IMR-90 (cell line): Measurements from ENCODE around the gene IQSEC3. TPM values are rescaled to one million over a fixed set of nuclear protein-coding genes. Genes with fewer than 3 reads are reported as not detected.

Experiments
- ATAC-seq: fragments of 200-7000 bp; cut with Tn5 transposase; 2 replicates; pipeline ENCODE4 v1.9.1; 2020; ENCODE audit warnings: low read depth, mild to moderate bottlenecking, moderate library complexity
- BruUV-seq: library from RNA; stranded (reverse); fragments of 400-500 nt; replicated peaks from 2 replicates; lab custom pipeline; 2021; lab: Mats Ljungman, UMichigan
- CTCF ChIA-PET: fragments of 300-600 bp; formaldehyde crosslinking; extraction: SDS; loops from one replicate; lab custom pipeline; 2021; ENCODE audit warnings: antibody characterized with exemption; lab: Yijun Ruan, JAX
- POLR2A ChIA-PET: fragments of 300-600 bp; sonication (Branson Sonifier 250); formaldehyde crosslinking; loops from one replicate; lab custom pipeline; 2022; ENCODE audit warnings: antibody characterized with exemption; ENCODE audit not compliant: unreplicated experiment; lab: Charles Lee
- DNase-seq: peaks from one replicate; pipeline ENCODE4 v3.0.0; 2013
- H2AFZ ChIP-seq: replicated peaks from 2 replicates; pipeline ENCODE3; 2013; ENCODE audit warnings: low read length, mild to moderate bottlenecking; ENCODE audit not compliant: poor library complexity
- H2AK5ac ChIP-seq: 2 replicates; pipeline ENCODE4 v1.6.1; 2013; ENCODE audit warnings: low read depth, low read length, inconsistent platforms
- H2AK9ac ChIP-seq: replicated peaks from 2 replicates; pipeline ENCODE3; 2013; ENCODE audit warnings: mild to moderate bottlenecking, low read depth, low read length, moderate library complexity; ENCODE audit not compliant: poor library complexity
- H2BK120ac ChIP-seq: 2 replicates; pipeline ENCODE4 v1.6.1; 2013; ENCODE audit warnings: low read depth, low read length, inconsistent platforms
- H2BK15ac ChIP-seq: 3 replicates; pipeline ENCODE4 v1.6.1; 2013; ENCODE audit warnings: low read depth, low read length, inconsistent platforms
- H2BK20ac ChIP-seq: 2 replicates; pipeline ENCODE4 v1.6.1; 2013; ENCODE audit warnings: low read depth, mild to moderate bottlenecking, inconsistent platforms, low read length, moderate library complexity
- H2BK5ac ChIP-seq: 2 replicates; pipeline ENCODE4 v1.6.1; 2013; ENCODE audit warnings: mild to moderate bottlenecking, low read depth, low read length, inconsistent platforms; ENCODE audit not compliant: poor library complexity, severe bottlenecking
- H3K14ac ChIP-seq: replicated peaks from 2 replicates; pipeline ENCODE4 v1.6.1; 2013; ENCODE audit warnings: low read depth, low read length, inconsistent platforms
- H3K18ac ChIP-seq: 2 replicates; pipeline ENCODE4 v1.6.1; 2013; ENCODE audit warnings: low read depth, low read length, control low read depth
- H3K23ac ChIP-seq: 2 replicates; pipeline ENCODE4 v1.6.1; 2013; ENCODE audit warnings: low read depth, low read length, inconsistent platforms
- H3K27ac ChIP-seq: 2 replicates; pipeline ENCODE4 v1.5.1; 2013; ENCODE audit warnings: mild to moderate bottlenecking, control low read depth, low read length; ENCODE audit not compliant: insufficient read depth
- H3K27me3 ChIP-seq: 2 replicates; pipeline ENCODE4 v1.6.1; 2013; ENCODE audit warnings: low read length; ENCODE audit not compliant: control insufficient read depth, insufficient read depth
- H3K36me3 ChIP-seq: 2 replicates; pipeline ENCODE4 v1.6.1; 2013; ENCODE audit warnings: low read length, mixed read lengths; ENCODE audit not compliant: control insufficient read depth, insufficient read depth
- H3K4ac ChIP-seq: 2 replicates; pipeline ENCODE4 v1.6.1; 2013; ENCODE audit warnings: low read depth, low read length, inconsistent platforms
- H3K4me1 ChIP-seq: 2 replicates; pipeline ENCODE4 v1.6.1; 2013; ENCODE audit warnings: low read length, mixed read lengths; ENCODE audit not compliant: control insufficient read depth, insufficient read depth
- H3K4me2 ChIP-seq: 2 replicates; pipeline ENCODE4 v1.6.1; 2013; ENCODE audit warnings: low read depth, mild to moderate bottlenecking, control low read depth, low read length, moderate library complexity
- H3K4me3 ChIP-seq: 2 replicates; pipeline ENCODE4 v1.5.1; 2013; ENCODE audit warnings: low read depth, mild to moderate bottlenecking, control low read depth, low read length, moderate library complexity; ENCODE audit not compliant: insufficient read depth
- H3K56ac ChIP-seq: 2 replicates; pipeline ENCODE4 v1.6.1; 2013; ENCODE audit warnings: low read length, inconsistent platforms; ENCODE audit not compliant: insufficient read depth; ENCODE audit errors: extremely low read depth
- H3K79me1 ChIP-seq, 2 experiments: 2 replicates each; pipeline ENCODE4 v1.6.1; 2013; ENCODE audit warnings: low read length in 2 of 2, inconsistent platforms in 1 of 2, low read depth in 1 of 2
- H3K9ac ChIP-seq: 2 replicates; pipeline ENCODE4 v1.6.1; 2013; ENCODE audit warnings: low read depth, low read length, control low read depth
- H3K9me1 ChIP-seq: 2 replicates; pipeline ENCODE4 v1.6.1; 2013; ENCODE audit warnings: low read length, inconsistent platforms; ENCODE audit not compliant: insufficient read depth
- H3K9me3 ChIP-seq: 2 replicates; pipeline ENCODE4 v1.6.1; 2013; ENCODE audit warnings: low read length; ENCODE audit not compliant: control insufficient read depth, insufficient read depth
- H4K20me1 ChIP-seq: 2 replicates; pipeline ENCODE4 v1.6.1; 2013; ENCODE audit warnings: low read length, inconsistent platforms; ENCODE audit not compliant: insufficient read depth
- H4K5ac ChIP-seq: 2 replicates; pipeline ENCODE4 v1.6.1; 2013; ENCODE audit warnings: mild to moderate bottlenecking, low read depth, low read length, control low read depth
- H4K8ac ChIP-seq, 2 experiments: 2 replicates each; pipeline ENCODE4 v1.6.1; 2013; ENCODE audit warnings: low read depth in 2 of 2, low read length in 2 of 2, control low read depth in 1 of 2, inconsistent platforms in 1 of 2
- H4K91ac ChIP-seq: 2 replicates; pipeline ENCODE4 v1.6.1; 2013; ENCODE audit warnings: low read depth, low read length, inconsistent platforms; ENCODE audit not compliant: insufficient read depth
- CEBPB ChIP-seq: IDR thresholded peaks from 2 replicates; pipeline ENCODE4 v1.6.1; 2012; ENCODE audit warnings: low read depth, low read length, improper control_type of control experiment
- ELK1 ChIP-seq: fragments of 150-350 bp; IDR thresholded peaks from 2 replicates; pipeline ENCODE4 v1.6.1; 2016; ENCODE audit warnings: low read depth, mild to moderate bottlenecking, low read length, moderate library complexity, borderline replicate concordance
- FOS ChIP-seq: fragments of 150-350 bp; IDR thresholded peaks from 2 replicates; pipeline ENCODE4 v1.6.1; 2016; ENCODE audit warnings: low read depth, low read length
- MAFK ChIP-seq: IDR thresholded peaks from 2 replicates; pipeline ENCODE4 v1.6.1; 2012; ENCODE audit warnings: low read depth, low read length, improper control_type of control experiment
- POLR2A ChIP-seq: IDR thresholded peaks from 2 replicates; pipeline ENCODE4 v1.6.1; 2012; ENCODE audit warnings: mild to moderate bottlenecking, low read depth, low read length
- RFX5 ChIP-seq: IDR thresholded peaks from 2 replicates; pipeline ENCODE4 v1.8.0; 2012; ENCODE audit warnings: low read depth, mild to moderate bottlenecking, low read length, moderate library complexity
- USF2 ChIP-seq: fragments of 150-350 bp; IDR thresholded peaks from 2 replicates; pipeline ENCODE4 v1.6.1; 2017; ENCODE audit warnings: mild to moderate bottlenecking, antibody characterized with exemption, low read length, low read depth
- WGBS, 2 experiments: methylation state at CpG; one replicate each; pipeline versions ENCODE4 v1.1.5 to v1.1.7; 2013; ENCODE audit warnings: missing lambda C conversion rate in 2 of 2; ENCODE audit not compliant: insufficient read length in 1 of 2; ENCODE audit errors: extremely low coverage in 2 of 2; 5-methylcytosine and 5-hydroxymethylcytosine counted together
- dilution Hi-C: fragments of 300-500 bp; cut with HindIII; formaldehyde crosslinking; loops from one replicate; pipeline ENCODE4 v1.14.3; 2018; ENCODE audit warnings: low sequenced_read_pairs; ENCODE audit not compliant: unreplicated experiment
- in situ Hi-C: fragments of 300-500 bp; cut with MboI; formaldehyde crosslinking; loops from 3 replicates; pipeline ENCODE4 v1.14.3; 2019; ENCODE audit warnings: low sequenced_read_pairs, inconsistent platforms, mixed read lengths
- intact Hi-C: fragments of 100-400 bp; cut with micrococcal nuclease; formaldehyde crosslinking; loops from 2 replicates; pipeline ENCODE4 v1.10.0; 2022
- polyA plus RNA-seq, 3 experiments: library from polyadenylated mRNA; depleted of rRNA; stranded (reverse); fragments of >200 nt; gene quantifications; 2 replicates each; pipeline ENCODE4 v1.2.3, GENCODE V29; 2012; ENCODE audit warnings: low replicate concordance in 1 of 3
- total RNA-seq: library from RNA; depleted of rRNA; stranded (reverse); fragments of >200 nt; gene quantifications from 2 replicates; pipeline ENCODE4 v1.2.3, GENCODE V29; 2012

The IQSEC3 gene
- total and polyA plus RNA-seq, 2 of the 4 experiments (the other 2 are of a cell fraction): 0.10 TPM; not detected in 1

DNA sequence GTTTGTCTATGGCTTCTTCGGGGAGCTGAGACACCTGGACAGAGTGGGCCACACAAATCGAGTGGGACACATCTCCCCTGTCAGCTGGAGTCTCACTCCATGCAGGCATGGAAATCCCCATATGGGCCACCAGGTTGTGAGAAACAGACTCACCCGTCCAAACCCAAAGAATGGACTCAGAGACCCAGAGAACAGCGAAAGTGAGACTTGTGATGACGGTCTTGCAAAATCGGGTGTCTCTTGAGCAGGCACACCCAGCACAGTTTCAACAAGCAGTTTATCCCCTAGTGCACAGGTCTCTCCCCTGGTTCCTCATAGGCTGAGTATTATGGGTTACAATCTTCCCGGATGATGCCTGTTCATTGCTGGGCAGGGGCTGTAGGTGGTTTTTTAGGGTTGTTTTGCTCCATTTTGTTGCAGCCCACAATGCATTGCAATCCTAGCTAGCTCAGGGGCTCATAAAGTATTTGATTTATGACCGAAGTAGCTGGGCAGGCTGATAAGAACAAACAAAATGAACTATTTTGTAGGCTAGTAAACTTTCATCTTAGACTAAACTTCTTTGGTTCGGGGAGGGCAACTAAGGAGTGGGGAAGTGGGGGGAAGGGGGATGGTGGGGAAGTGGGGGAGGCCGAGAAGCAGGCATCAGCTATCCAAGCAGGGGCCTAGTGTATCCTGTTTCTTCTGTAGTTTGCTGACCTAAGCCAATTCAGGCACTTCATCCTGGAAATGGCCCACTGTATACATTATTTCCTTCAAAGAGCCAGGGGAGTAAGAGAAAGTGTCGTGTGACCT lies 45.3 kb downstream of the IQSEC3 start (continued):
- TF ChIP-seq RFX5: no peak

- peaks cover 72% of the 10 kb centered on the region for H3K27me3 ChIP-seq
These were observed 46.8 kb downstream of the IQSEC3 start for GRCh38 chr12:113347-113746.

More at GRCh38 chr12:113347-113746, 46.8 kb downstream of the IQSEC3 start:
- Histone ChIP-seq H4K20me1 (no peaks in the 10 kb centered on the region), H3K56ac (no peak overlapping the region), H3K4ac (no peak overlapping the region), H3K18ac (no peak overlapping the region), H3K4me1 (no peaks in the 10 kb centered on the region), H3K79me1 (no peaks in the 10 kb centered on the region), H3K27ac (no peak overlapping the region), H3K14ac (no peak overlapping the region), H3K9me3 (no peaks in the 10 kb centered on the region), H2AK5ac (no peak overlapping the region), H3K4me2 (no peak overlapping the region), H4K91ac (no peak overlapping the region), H2AFZ (no peak overlapping the region), H2BK5ac (no peak overlapping the region), H3K9ac (no peak overlapping the region), H3K36me3 (no peaks in the 10 kb centered on the region), H3K9me1 (no peaks in the 10 kb centered on the region), H3K4me3 (no peak overlapping the region), H4K8ac (no peak overlapping the region), H2BK120ac (no peak overlapping the region), H2BK15ac (no peak overlapping the region), H4K5ac (no peak overlapping the region), H2AK9ac (no peak overlapping the region), H3K23ac (no peak overlapping the region), H2BK20ac (no peak overlapping the region)
- TF ChIP-seq FOS (no peak), MAFK (no peak), RFX5 (no peak), USF2 (no peak), ELK1 (no peak), POLR2A (no peak), CEBPB (no peak)
- DNase-seq: peak; percentile 12
- 71% methylated on average over 1 of the region's 4 CpGs; no CpG with 5 or more reads in 1 of the 2 experiments for WGBS, 2 experiments
- ATAC-seq: no peak
- BruUV-seq: no TSS peak
- POLR2A ChIA-PET: no interaction called here
- dilution Hi-C loops (no loop called here), in situ Hi-C loops (no loop called here), intact Hi-C loops (no loop called here)
- CTCF ChIA-PET: no interaction called here
